ENCODE data around the gene TMEM63A.

DNA sequence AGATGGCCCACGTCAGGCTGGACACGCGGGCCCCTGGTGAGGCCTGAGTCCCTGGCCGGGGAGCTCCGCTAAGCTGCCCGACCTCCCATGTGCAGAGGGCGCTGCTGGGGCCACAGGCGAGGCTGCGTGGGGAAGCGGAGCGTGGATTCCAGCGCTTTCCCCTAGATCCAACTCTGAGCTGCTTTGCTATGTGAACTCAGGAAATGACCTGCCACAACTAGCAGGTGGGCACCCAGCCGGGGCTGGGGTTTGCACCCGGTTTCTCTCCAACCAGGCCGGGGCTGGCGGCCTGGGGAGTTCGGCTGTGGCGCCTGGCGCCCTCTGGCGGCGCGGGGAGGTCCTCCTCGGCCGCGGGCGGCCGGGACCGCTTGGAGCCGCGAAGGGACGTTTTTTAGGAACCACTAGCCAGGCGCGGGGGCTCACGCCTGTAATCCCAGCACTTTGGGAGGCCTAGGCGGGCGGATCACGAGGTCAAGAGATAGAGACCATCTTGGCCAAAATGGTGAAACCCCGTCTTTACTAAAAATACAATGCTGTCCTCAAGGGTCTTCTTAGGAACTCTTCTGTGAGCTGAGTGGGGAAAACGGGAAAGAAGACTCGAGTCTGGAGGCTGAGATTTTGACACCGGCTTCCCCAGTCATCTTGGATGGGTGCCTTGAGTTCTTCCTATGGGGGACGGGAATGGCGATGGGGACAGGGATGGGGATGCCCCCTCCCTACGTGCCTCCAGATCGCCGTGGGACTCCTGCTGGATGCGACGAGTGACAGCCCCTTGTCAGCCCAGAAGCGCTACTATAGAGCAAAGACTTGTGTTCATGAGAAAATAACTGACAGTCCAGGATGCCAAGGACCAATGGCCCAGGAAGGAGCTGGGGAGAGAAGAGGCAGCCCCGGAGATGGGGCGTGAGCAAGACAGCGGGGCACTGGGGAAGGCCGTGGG lies 29.3 kb upstream of the TMEM63A start:
- TF ChIP-seq, protein P1, sequence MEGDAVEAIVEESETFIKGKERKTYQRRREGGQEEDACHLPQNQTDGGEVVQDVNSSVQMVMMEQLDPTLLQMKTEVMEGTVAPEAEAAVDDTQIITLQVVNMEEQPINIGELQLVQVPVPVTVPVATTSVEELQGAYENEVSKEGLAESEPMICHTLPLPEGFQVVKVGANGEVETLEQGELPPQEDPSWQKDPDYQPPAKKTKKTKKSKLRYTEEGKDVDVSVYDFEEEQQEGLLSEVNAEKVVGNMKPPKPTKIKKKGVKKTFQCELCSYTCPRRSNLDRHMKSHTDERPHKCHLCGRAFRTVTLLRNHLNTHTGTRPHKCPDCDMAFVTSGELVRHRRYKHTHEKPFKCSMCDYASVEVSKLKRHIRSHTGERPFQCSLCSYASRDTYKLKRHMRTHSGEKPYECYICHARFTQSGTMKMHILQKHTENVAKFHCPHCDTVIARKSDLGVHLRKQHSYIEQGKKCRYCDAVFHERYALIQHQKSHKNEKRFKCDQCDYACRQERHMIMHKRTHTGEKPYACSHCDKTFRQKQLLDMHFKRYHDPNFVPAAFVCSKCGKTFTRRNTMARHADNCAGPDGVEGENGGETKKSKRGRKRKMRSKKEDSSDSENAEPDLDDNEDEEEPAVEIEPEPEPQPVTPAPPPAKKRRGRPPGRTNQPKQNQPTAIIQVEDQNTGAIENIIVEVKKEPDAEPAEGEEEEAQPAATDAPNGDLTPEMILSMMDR (IDR thresholded peaks at IDR 0.05; ENCODE audit: extremely low read depth in 1 of 2, insufficient read depth in 1 of 2, low read depth in 1 of 2, low read length in 2 of 2) = peak; percentile 88 to 90
- TF ChIP-seq JUN (IDR thresholded peaks at IDR 0.05; ENCODE audit: borderline replicate concordance, insufficient read depth, insufficient read length, low read depth) = no peak
- TF ChIP-seq GATA2 (IDR thresholded peaks at IDR 0.05; ENCODE audit: insufficient read depth, insufficient read length, low read depth, low read length) = no peak
- no peak for TF ChIP-seq POLR2AphosphoS5 (IDR thresholded peaks at IDR 0.05; ENCODE audit: insufficient read depth, low read depth, low read length)
- no peak for TF ChIP-seq EZH2 (IDR thresholded peaks at IDR 0.05; ENCODE audit: borderline replicate concordance, low read depth, low read length, severe bottlenecking)
- no peak for TF ChIP-seq POLR2A (IDR thresholded peaks at IDR 0.05; ENCODE audit: low read depth, low read length)

Measured in endothelial cell of umbilical vein (primary cell).